Measurements from ENCODE around the gene TAAR1.
"Not testable (repeated sequence)": the region's sequence is repeated elsewhere in the genome, so short reads cannot be mapped to it uniquely, and the experiment has no call there.

DNA sequence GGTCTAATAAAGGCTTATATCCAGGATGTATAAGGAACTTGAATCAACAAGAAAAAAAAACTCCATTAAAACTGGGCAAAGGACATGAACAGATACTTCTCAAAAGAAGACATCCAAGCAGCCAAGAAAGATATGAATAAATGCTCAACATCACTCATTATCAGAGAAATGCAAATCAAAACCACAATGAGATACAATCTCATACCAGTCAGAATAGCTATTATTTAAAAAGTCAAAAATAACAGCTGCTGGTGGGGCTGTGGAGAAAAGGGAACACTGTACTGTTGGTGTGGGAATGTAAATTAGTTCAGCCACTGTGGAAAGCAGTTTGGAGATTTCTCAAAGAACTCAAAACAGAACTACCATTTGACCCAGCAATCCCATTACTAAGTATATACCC is 20.1 kb upstream of the TAAR1 start:
- not testable (repeated sequence) for TF ChIP-seq EZH2 (IDR thresholded peaks at IDR 0.05; ENCODE audit: low read depth, unreplicated experiment); CTCF (conservative IDR thresholded peaks at IDR 0.05; ENCODE audit: low read depth in 2 of 2); ZNF114 (CRISPR knock-in tag; IDR thresholded peaks at IDR 0.05); POLR2AphosphoS5 (IDR thresholded peaks at IDR 0.05; ENCODE audit: low read depth); CREB1 (CRISPR knock-in tag; IDR thresholded peaks at IDR 0.05; ENCODE audit: low read depth); EZH2phosphoT487 (IDR thresholded peaks at IDR 0.05; ENCODE audit: unreplicated experiment)
